GM12865 (cell line): ENCODE results near the gene CEP95.

Experiments
- DNase-seq: peaks from one replicate; pipeline ENCODE4 v3.0.0; 2010; ENCODE audit warnings: low read depth
- H3K4me3 ChIP-seq: 2 replicates; pipeline ENCODE4 v1.5.1; 2011; ENCODE audit warnings: mild to moderate bottlenecking, low read depth, low read length, control low read depth
- TF ChIP-seq, protein P1 (sequence below): IDR thresholded peaks from 2 replicates; pipeline ENCODE4 v1.5.1; 2011; ENCODE audit warnings: low read length, control low read depth, low read depth, inconsistent platforms; ENCODE audit not compliant: insufficient read depth; ENCODE audit errors: missing control alignments

Gene CEP95

DNA sequence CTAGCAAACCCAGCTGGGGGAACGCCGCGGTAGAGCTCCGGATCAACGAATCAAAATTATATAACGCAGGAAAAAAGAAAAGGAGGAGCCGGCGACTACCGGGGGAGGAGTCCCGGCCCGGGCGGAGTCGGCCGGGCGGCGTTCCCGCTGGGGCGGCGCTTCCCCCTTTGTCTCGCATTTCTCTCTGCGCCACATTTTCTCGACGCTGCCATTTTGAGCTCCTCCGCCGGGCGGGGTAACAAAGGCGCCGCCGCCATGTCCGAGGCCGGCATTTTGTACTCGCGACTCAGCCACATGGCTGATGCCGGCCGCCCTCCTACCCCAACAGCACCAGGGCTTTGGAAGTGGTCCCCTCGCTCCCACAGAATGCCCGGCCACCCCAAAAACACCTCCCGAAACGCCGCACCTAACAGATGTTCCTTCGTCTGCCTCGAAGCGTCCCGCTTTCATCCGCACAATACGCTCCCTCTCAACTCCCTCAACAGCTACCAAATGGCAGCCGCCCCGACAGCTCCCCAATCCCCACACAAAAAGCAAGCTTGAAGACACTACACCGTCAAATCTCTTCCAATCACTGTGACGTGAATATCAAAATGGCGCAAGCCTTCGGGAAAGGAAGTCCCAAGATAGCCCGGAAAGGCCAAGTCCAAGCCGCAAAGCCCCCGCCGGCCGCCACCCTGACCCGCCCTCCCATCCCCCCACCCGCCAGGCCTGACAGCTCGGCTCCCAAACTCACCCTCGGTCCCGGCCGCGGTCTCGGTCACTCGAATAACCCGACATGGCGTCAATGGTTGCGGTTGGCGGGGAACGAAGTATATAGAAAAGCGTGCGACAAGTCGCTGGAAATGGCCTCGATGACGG, 1.2 kb upstream of the CEP95 start:
- DNase-seq = peak; percentile 91
- TF ChIP-seq, protein P1, sequence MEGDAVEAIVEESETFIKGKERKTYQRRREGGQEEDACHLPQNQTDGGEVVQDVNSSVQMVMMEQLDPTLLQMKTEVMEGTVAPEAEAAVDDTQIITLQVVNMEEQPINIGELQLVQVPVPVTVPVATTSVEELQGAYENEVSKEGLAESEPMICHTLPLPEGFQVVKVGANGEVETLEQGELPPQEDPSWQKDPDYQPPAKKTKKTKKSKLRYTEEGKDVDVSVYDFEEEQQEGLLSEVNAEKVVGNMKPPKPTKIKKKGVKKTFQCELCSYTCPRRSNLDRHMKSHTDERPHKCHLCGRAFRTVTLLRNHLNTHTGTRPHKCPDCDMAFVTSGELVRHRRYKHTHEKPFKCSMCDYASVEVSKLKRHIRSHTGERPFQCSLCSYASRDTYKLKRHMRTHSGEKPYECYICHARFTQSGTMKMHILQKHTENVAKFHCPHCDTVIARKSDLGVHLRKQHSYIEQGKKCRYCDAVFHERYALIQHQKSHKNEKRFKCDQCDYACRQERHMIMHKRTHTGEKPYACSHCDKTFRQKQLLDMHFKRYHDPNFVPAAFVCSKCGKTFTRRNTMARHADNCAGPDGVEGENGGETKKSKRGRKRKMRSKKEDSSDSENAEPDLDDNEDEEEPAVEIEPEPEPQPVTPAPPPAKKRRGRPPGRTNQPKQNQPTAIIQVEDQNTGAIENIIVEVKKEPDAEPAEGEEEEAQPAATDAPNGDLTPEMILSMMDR = no peak

DNA sequence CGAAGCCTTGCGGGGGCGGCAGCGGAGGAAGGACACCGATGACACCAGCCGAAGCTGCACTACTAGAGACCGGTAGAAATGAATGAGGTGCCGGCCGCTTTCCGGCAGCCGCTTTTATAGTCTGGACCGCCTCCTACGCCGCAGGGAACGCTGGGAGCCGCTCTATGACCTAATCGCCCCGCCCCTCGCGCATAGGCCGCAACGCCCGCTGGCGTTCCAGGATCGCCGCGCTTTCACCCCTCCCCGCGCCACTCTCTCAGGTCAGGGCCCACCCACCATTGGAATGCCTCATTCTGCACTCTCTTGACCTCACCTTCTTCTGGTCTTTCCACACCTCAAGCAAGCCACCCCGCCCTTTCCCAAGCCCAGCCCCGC, 589 bp upstream of the CEP95 start, which contains the start of gene DDX5:
Gene DDX5 (minus strand): TSS at position 89 of the 375 bp plus-strand sequence. CDS start 170 bp downstream, outside the sequence.
- peak within 1 kb of the TSS; percentile 100 for H3K4me3 ChIP-seq
- TF ChIP-seq, protein P1 = no peak
- DNase-seq = peak; percentile 99

More for the DNA sequence above, 1.2 kb upstream of the CEP95 start:
- H3K4me3 ChIP-seq = peak overlapping the region; percentile 100

DNA sequence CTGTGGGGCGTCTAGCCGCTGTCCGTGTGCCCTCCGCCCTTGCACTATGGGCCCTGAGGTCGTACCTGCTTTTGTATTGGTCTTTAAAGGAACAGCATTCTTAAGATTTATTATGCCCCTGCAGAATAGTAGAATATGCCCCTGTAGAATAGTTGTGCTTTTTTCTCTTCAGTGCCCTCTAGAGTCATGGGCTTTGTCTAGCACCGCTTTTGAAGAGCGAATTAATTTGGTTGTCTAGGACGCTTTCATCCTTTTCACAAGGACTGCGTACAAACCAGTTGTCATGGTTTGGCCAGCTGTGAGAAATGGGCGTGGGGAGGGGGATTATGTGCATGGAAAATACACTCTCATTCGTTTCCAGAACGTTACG, 621 bp downstream of the CEP95 start:
- DNase-seq = peak; percentile 75
- H3K4me3 ChIP-seq = peak overlapping the region; percentile 100
- TF ChIP-seq, protein P1 = peak; percentile 41

DNA sequence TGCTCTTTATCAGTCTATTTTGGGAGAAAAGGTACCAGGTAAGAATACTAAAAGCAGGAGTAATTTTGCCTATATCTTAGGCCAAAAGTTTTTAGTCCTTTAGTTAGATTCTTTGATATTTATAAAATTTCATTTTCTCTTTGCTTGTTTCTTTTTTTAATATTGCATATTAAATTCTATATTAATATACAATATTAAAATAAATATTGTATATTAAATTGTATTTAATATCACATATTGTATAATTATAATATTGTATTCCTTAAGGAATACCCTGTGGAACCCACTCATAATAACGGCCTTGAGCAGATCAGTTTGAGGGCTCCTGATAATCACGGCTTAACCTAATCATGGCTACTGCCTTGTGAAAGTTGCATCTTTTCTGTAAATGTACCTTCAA, 1.9 kb downstream of the CEP95 start:
- no peak for DNase-seq
- no peak overlapping the region; the same call in 1 of the 2 replicates for H3K4me3 ChIP-seq
- TF ChIP-seq, protein P1 = no peak

DNA sequence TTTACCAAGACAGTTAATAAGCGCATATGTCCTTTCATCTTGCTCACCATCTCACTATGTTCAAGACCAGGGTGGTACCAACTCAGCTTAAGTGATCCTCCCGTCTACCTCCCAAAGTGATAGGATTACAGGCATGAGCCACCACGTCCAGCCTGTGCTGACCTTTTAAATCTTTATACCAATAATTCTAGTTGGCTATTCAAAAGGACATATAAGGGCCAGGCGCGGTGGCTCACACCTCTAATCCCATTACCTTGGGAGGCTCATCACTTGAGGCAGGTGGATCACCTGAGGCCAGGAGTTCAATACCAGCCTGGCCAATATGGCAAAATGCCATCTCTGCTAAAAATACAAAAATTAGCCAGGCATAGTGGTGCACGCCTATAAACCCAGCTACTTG, 2.4 kb downstream of the CEP95 start:
- no peak overlapping the region for H3K4me3 ChIP-seq
- TF ChIP-seq, protein P1 = no peak
- DNase-seq = no peak

DNA sequence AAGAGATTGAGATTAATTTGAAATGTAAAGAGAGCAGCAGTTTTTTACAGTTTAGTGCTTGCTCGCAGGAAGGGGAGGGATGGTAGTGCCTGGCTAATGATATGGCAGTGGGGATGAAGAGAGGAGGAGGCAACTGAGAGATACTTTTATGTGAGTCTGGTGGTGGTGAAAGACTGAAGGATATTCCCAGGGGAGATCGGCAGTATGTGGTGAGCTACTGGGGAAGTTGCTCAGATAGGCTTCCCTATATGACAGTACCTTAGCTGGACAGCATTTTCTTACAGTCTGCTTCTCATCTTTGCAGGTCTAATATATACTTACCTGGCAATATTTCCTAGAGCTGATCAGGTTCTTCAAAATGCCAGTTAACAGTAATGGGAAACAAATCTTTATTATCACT, 8.6 kb downstream of the CEP95 start:
- no peak overlapping the region for H3K4me3 ChIP-seq
- no peak for DNase-seq
- TF ChIP-seq, protein P1 = no peak

DNA sequence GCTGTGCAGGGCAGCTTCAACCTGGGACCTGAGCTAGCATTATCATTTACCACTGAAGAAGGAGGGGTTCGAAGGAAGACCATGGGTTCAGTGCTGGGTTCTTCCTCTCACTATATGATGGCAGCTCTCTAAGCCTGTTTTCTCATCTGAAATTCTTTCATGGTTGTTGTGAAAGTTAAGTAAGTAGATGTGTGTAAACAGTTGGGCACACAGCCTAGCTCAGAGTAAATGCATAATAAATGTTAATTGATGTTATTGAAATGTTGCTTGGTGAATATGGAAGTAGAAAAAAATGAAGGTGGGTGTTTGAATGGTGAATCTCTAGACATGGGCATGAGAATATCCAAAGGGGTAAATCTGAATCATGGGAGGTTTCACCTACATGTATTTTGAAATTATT, 9.1 kb downstream of the CEP95 start:
- no peak overlapping the region for H3K4me3 ChIP-seq
- TF ChIP-seq, protein P1 = no peak
- DNase-seq = no peak
